Stimulated activated CD8-positive, alpha-beta memory T cell treated with anti-CD3 and anti-CD28 coated beads, Interleukin-7, amount 100 ng/mL, for 4 hours (primary cell): Measurements from ENCODE around the gene TMEM229B.

Source experiments
- DNase-seq, 2 donors: peaks; one replicate each; pipeline ENCODE4 v3.0.0-alpha.2; 2020; ENCODE audit warnings: low read depth in 2 of 2

Gene TMEM229B

GRCh38 chr14:67515386-67516079, 27.0 kb upstream of the TMEM229B start:
- no peak for DNase-seq

- peak in 1 of 2 donors; percentile 27 for DNase-seq
Measured at GRCh38 chr14:67514650-67515385, 26.3 kb upstream of the TMEM229B start.

GRCh38 chr14:67514203-67514607, 25.7 kb upstream of the TMEM229B start:
- no peak for DNase-seq

- no peak for DNase-seq
Measured at GRCh38 chr14:67513631-67514108, 25.1 kb upstream of the TMEM229B start.

GRCh38 chr14:67512463-67513310, 24.2 kb upstream of the TMEM229B start:
- no peak for DNase-seq

GRCh38 chr14:67510836-67511235, 22.3 kb upstream of the TMEM229B start:
- DNase-seq, result no peak

GRCh38 chr14:67510121-67510520, 21.6 kb upstream of the TMEM229B start:
- no peak for DNase-seq

GRCh38 chr14:67508956-67509355, 20.4 kb upstream of the TMEM229B start:
- DNase-seq, result no peak

- no peak for DNase-seq
Measured at GRCh38 chr14:67505254-67505653, 16.7 kb upstream of the TMEM229B start.

GRCh38 chr14:67503331-67503730, 14.8 kb upstream of the TMEM229B start:
- no peak for DNase-seq

- DNase-seq, result no peak
Measured at GRCh38 chr14:67502867-67503266, 14.3 kb upstream of the TMEM229B start.

- DNase-seq, result no peak
Measured at GRCh38 chr14:67501670-67502069, 13.1 kb upstream of the TMEM229B start.

GRCh38 chr14:67500981-67501380, 12.5 kb upstream of the TMEM229B start:
- DNase-seq, result no peak

GRCh38 chr14:67497716-67498115, 9.2 kb upstream of the TMEM229B start:
- DNase-seq, result no peak

GRCh38 chr14:67497216-67497615, 8.7 kb upstream of the TMEM229B start:
- DNase-seq, result no peak

- DNase-seq, result no peak
Measured at GRCh38 chr14:67495827-67496226, 7.3 kb upstream of the TMEM229B start.

GRCh38 chr14:67493092-67493717, 4.7 kb upstream of the TMEM229B start:
- DNase-seq, result no peak

- DNase-seq, result no peak
Measured at GRCh38 chr14:67492538-67492937, 4.0 kb upstream of the TMEM229B start.

GRCh38 chr14:67491741-67492507, 3.4 kb upstream of the TMEM229B start:
- no peak for DNase-seq

- DNase-seq, result no peak
Measured at GRCh38 chr14:67491285-67491684, 2.8 kb upstream of the TMEM229B start.

- DNase-seq, result no peak
Measured at GRCh38 chr14:67490196-67490595, 1.7 kb upstream of the TMEM229B start.
